Type B pancreatic cell (in vitro differentiated cells): ENCODE data around the gene ORAI3. TPM values are rescaled to one million over a fixed set of nuclear protein-coding genes. Genes with fewer than 3 reads are reported as not detected.

Source experiments
- DNase-seq: peaks from one replicate; pipeline ENCODE4 v3.0.0; 2021; ENCODE audit warnings: mixed read lengths; ENCODE audit not compliant: unreplicated experiment; ENCODE audit errors: extremely low spot score
- H3K27ac Mint-ChIP-seq: 2 replicates; pipeline ENCODE4 v1.8.0; 2021; ENCODE audit warnings: mild to moderate bottlenecking, mixed read lengths
- H3K27me3 Mint-ChIP-seq: 2 replicates; pipeline ENCODE4 v1.8.0; 2021; ENCODE audit warnings: mixed read lengths
- H3K36me3 Mint-ChIP-seq: 2 replicates; pipeline ENCODE4 v1.8.0; 2021; ENCODE audit warnings: mixed read lengths
- H3K4me1 Mint-ChIP-seq: one replicate; pipeline ENCODE4 v1.8.0; 2021; ENCODE audit warnings: mixed read lengths; ENCODE audit not compliant: unreplicated experiment
- H3K4me3 Mint-ChIP-seq: 2 replicates; pipeline ENCODE4 v1.8.0; 2021; ENCODE audit warnings: mild to moderate bottlenecking, mixed read lengths
- H3K9me3 Mint-ChIP-seq: 2 replicates; pipeline ENCODE4 v1.8.0; 2021; ENCODE audit warnings: mixed read lengths
- total RNA-seq: library from RNA; stranded (reverse); gene quantifications from 2 replicates; pipeline ENCODE4 v1.2.1, GENCODE V29; 2021; ENCODE audit warnings: low replicate concordance
- TF ChIP-seq, protein P1 (sequence below): fragments of 200-600 bp; sonication (generic); conservative IDR thresholded peaks from 2 replicates; pipeline ENCODE4 v1.5.0; 2021; ENCODE audit warnings: antibody characterized with exemption, mild to moderate bottlenecking

Gene ORAI3
- total RNA-seq, 1 donor from 2014 or later, result 18.7 TPM

DNA sequence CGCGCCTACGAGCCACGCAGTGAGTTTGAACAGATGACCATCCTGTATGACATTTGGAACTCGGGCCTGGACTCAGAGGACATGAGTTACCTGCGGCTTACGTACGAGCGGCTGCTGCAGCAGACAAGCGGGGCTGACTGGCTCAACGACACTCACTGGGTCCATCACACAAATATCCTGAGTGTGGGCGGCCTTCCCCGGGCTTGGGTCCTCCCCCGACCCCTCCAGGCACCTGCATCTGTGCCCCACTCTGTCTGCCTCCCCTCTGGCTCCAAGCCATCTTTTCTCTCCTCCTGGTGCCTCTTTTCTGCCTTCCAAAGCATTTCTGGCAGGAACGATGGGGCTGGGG lies 31.1 kb downstream of the ORAI3 start:
- TF ChIP-seq, protein P1, sequence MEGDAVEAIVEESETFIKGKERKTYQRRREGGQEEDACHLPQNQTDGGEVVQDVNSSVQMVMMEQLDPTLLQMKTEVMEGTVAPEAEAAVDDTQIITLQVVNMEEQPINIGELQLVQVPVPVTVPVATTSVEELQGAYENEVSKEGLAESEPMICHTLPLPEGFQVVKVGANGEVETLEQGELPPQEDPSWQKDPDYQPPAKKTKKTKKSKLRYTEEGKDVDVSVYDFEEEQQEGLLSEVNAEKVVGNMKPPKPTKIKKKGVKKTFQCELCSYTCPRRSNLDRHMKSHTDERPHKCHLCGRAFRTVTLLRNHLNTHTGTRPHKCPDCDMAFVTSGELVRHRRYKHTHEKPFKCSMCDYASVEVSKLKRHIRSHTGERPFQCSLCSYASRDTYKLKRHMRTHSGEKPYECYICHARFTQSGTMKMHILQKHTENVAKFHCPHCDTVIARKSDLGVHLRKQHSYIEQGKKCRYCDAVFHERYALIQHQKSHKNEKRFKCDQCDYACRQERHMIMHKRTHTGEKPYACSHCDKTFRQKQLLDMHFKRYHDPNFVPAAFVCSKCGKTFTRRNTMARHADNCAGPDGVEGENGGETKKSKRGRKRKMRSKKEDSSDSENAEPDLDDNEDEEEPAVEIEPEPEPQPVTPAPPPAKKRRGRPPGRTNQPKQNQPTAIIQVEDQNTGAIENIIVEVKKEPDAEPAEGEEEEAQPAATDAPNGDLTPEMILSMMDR, result no peak

DNA sequence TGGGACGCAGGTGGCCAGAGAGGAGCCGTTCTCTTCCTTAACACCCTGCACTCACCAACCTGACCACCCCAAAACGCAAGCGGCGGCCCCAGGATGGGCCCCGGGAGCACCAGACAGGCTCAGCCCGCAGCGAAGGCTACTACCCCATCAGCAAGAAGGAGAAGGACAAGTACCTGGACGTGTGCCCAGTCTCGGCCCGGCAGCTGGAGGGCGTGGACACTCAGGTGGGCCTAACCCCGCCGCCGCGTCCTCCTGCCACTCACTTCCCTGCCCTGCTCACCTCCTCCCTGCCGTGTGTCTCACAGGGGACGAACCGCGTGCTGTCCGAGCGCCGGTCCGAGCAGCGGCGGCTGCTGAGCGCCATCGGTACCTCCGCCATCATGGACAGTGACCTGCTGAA lies 31.6 kb downstream of the ORAI3 start:
- peaks cover 11% of the 10 kb centered on the region for H3K36me3 Mint-ChIP-seq
- no peak for DNase-seq
- H3K27me3 Mint-ChIP-seq, result no peaks in the 10 kb centered on the region
- no peaks in the 10 kb centered on the region for H3K9me3 Mint-ChIP-seq
- no peak overlapping the region for H3K4me3 Mint-ChIP-seq
- H3K27ac Mint-ChIP-seq, result no peak overlapping the region
- H3K4me1 Mint-ChIP-seq, result no peaks in the 10 kb centered on the region
- TF ChIP-seq, protein P1, result no peak

More for the DNA sequence above, 31.1 kb downstream of the ORAI3 start:
- no peak for DNase-seq
- H3K4me1 Mint-ChIP-seq, result no peaks in the 10 kb centered on the region
- no peaks in the 10 kb centered on the region for H3K27me3 Mint-ChIP-seq
- H3K9me3 Mint-ChIP-seq, result no peaks in the 10 kb centered on the region
- peaks cover 11% of the 10 kb centered on the region for H3K36me3 Mint-ChIP-seq
- no peak overlapping the region for H3K27ac Mint-ChIP-seq
- no peak overlapping the region for H3K4me3 Mint-ChIP-seq

DNA sequence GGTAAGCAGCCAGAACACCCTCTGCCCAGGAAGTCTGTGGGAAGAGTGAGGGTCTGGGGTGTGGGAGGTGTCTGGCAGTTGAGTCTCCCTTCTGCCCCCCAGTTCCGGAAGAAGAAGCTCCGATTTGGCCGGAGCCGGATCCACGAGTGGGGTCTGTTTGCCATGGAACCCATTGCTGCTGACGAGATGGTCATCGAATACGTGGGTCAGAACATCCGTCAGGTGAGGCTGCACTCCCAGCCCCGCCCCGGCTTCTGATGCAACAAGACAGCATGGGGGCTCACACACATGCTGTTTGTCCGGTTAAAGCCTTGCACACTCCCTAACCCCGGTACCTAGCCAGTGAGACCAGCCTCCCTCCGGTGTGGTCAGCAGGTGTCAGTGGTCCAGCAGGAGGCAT lies 32.1 kb downstream of the ORAI3 start:
- no peak overlapping the region for H3K4me3 Mint-ChIP-seq
- no peak overlapping the region for H3K27ac Mint-ChIP-seq
- no peak for DNase-seq
- no peaks in the 10 kb centered on the region for H3K27me3 Mint-ChIP-seq
- no peaks in the 10 kb centered on the region for H3K4me1 Mint-ChIP-seq
- TF ChIP-seq, protein P1, result no peak
- peaks cover 8% of the 10 kb centered on the region for H3K36me3 Mint-ChIP-seq
- no peaks in the 10 kb centered on the region for H3K9me3 Mint-ChIP-seq

DNA sequence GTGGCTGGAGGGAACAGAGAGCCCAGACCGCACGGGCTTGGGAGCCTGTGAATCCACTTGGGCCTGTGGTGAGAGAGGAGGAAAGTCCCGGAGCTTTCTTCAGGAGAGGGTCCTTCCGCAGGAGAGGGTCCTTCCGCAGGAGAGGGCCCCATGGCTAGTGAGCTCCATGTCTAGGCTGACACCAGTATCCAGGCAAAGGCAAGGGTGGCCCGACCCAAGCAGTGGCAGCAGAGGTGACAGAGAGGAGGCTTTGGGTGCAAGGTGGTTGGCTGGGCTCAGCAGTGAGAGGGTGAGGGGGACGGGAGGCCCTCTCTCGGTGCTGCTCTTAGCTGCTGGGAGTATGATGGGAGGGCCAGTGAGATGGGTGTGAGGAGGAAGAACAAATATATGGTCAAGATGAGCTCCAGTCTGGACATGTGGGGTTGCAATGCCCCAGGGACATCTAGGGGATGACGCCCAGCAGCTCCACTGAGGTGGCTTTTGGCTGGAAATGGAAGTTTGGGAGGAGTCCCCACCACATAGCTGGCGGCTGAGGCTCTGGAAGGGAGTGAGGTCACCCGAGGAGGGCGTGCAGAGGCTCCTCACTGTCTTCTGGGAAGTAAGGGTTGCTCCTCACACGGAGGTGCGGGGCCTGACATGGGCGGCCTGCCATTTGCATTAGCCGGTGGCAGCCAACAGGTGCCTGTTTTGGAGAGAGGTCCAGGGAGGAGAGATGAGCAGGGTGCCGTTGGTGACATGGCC lies 33.9 kb downstream of the ORAI3 start:
- Mint-ChIP-seq H3K27ac (peak overlapping the region; percentile 34), H3K9me3 (no peaks in the 10 kb centered on the region), H3K27me3 (no peaks in the 10 kb centered on the region), H3K36me3 (peaks cover 3% of the 10 kb centered on the region), H3K4me3 (no peak overlapping the region), H3K4me1 (no peaks in the 10 kb centered on the region)
- TF ChIP-seq, protein P1, result no peak
- DNase-seq, result no peak

DNA sequence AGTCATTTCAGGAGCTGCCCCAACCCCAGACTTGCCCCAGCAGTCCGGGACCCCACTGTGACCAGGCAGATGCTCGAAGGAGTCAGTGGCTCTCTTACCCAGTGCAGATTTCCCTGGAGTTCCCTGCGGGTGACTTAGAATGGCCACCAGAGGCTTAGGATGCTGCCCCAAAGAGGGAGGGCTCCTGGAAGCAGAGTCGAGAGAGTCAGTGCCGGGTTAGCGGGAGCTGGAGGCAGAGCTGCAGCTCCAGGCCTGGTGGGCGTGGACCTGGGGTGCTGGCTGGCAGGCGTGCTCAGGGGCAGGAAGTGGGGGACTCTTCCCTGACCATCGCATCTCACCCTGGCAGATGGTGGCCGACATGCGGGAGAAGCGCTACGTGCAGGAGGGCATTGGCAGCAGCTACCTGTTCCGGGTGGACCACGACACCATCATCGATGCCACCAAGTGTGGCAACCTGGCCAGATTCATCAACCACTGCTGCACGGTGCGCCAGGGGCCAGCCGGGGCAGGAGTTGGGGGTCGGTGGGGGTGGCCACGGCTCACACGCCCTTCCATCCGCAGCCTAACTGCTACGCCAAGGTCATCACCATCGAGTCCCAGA lies 34.5 kb downstream of the ORAI3 start:
- TF ChIP-seq, protein P1, result no peak
- H3K36me3 Mint-ChIP-seq, result peaks cover 3% of the 10 kb centered on the region
- no peak for DNase-seq
- no peak overlapping the region for H3K27ac Mint-ChIP-seq
- H3K4me1 Mint-ChIP-seq, result no peaks in the 10 kb centered on the region
- H3K4me3 Mint-ChIP-seq, result no peak overlapping the region
- H3K9me3 Mint-ChIP-seq, result no peaks in the 10 kb centered on the region
- H3K27me3 Mint-ChIP-seq, result no peaks in the 10 kb centered on the region
